ENCODE measurements around the gene SLC2A8.

Gene SLC2A8

DNA sequence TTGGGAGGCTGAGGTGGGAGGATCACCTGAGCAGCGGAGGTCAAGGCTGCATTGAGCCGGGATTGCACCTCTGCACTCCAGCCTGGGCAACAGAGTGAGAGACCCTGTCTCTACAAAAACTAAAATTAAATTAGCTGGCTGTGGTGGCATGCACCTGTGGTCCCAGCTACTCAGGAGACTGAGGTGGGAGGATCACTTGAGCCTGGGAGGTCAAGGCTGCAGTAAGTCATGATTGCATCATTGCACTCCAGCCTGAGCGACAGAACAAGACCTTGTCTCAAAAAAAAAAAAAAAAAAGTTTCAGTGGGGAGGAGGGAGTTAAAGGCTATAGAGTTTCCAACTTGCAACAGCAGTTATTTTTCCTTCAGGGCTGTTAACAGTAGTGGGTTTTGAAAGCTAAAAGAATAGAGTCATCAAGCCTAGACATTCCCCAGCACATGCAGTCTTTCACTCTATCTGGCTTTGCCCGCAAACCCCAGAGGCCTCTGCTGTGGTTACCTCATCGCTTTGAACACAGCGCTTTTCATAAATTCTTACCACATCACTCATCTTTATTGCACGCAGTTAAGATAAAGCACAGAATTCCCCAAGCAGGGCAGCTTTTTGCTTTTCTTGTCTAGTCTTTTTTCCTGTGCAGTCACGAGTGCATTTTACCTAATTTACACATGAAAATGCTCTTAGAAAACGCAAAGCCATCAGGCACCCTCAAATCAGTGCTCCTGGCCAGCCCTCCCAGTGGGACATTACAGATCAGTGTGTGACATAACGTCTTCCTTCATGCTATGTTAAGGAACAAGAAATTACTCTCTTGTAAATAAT lies 8.7 kb upstream of the SLC2A8 start:
- H3K4me3 ChIP-seq = no peak overlapping the region
- intact Hi-C loops (cut with DNase I; ENCODE audit: low total_unique reads) = no loop called here
- TF ChIP-seq, protein P1, sequence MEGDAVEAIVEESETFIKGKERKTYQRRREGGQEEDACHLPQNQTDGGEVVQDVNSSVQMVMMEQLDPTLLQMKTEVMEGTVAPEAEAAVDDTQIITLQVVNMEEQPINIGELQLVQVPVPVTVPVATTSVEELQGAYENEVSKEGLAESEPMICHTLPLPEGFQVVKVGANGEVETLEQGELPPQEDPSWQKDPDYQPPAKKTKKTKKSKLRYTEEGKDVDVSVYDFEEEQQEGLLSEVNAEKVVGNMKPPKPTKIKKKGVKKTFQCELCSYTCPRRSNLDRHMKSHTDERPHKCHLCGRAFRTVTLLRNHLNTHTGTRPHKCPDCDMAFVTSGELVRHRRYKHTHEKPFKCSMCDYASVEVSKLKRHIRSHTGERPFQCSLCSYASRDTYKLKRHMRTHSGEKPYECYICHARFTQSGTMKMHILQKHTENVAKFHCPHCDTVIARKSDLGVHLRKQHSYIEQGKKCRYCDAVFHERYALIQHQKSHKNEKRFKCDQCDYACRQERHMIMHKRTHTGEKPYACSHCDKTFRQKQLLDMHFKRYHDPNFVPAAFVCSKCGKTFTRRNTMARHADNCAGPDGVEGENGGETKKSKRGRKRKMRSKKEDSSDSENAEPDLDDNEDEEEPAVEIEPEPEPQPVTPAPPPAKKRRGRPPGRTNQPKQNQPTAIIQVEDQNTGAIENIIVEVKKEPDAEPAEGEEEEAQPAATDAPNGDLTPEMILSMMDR (IDR thresholded peaks at IDR 0.05) = no peak
- no peaks in the 10 kb centered on the region for H3K4me1 ChIP-seq
- peak overlapping the region in 1 of 2 donors; percentile 8 for H3K27ac ChIP-seq
- peaks cover 42 to 64% (median 45%) of the 10 kb centered on the region in 3 donors for H3K36me3 ChIP-seq
- H3K27me3 ChIP-seq = no peaks in the 10 kb centered on the region
- DNase-seq = peak in 1 of 2 donors; percentile 62
- no peaks in the 10 kb centered on the region for H3K9me3 ChIP-seq

DNA sequence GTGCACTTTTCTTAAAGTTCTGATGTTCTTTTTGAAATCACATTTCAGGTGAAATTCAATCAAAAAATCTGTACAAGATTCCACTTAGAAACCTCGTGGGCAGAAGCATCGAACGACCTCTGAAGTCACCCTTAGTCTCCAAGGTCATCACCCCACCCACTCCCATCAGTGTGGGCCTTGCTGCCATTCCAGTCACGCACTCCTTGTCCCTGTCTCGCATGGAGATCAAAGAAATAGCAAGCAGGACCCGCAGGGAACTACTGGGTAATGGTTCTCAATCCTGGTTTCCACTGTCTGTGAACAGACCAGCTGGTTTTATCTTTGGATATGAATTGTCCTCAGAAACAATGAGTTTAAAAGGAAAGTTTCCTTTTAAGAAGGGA lies 8.1 kb upstream of the SLC2A8 start:
- TF ChIP-seq, protein P1 (IDR thresholded peaks at IDR 0.05) = no peak
- no peak for DNase-seq
- peaks cover 44 to 68% (median 46%) of the 10 kb centered on the region in 3 donors for H3K36me3 ChIP-seq
- no peaks in the 10 kb centered on the region for H3K27me3 ChIP-seq
- no peak overlapping the region for H3K4me3 ChIP-seq
- no peaks in the 10 kb centered on the region for H3K4me1 ChIP-seq
- intact Hi-C loops (cut with DNase I; ENCODE audit: low total_unique reads) = no loop called here
- no peaks in the 10 kb centered on the region for H3K9me3 ChIP-seq
- H3K27ac ChIP-seq = peak overlapping the region in 1 of 2 donors; percentile 8

DNA sequence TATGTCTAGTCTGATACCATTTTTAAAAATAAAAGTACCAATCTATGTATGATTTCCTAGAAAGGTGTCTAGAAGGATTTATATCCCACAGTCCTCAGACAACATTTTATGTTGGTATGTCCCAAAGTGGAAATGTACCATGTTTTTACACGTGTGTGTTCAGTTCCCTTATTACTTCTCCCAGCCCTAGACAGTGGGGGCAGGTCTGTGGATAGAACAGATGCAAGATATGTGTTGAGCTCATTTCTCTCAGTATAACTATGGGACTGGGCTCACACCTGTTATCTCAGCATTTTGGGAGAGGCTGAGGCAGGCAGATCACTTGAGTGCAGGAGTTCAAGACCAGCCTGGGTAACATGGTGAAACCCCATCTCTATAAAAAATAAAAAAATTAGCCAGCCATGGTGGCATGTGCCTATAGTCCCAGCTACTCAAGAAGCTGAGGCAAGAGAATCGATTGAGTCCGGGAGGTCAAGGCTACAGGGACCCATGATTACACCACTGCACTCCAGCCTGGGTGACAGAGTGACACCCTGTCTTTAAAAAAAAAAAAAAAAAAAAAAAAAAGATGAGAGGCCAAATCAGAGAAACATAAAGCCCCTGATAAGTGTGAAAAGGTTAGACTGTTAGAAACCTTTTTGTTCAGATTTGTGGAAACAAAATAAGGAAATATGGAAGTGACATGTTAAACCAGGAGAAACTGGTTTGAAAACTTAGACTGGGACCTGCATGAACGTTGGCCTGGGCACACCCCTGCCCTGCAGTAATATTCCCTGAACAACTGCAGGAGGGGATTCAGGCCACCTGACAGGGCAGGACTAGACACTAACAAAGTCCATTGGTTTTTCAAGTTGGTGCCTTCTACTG lies 7.4 kb upstream of the SLC2A8 start:
- TF ChIP-seq, protein P1 (IDR thresholded peaks at IDR 0.05) = no peak
- H3K36me3 ChIP-seq = peaks cover 44 to 68% (median 46%) of the 10 kb centered on the region in 3 donors
- intact Hi-C loops (cut with DNase I; ENCODE audit: low total_unique reads) = no loop called here
- no peaks in the 10 kb centered on the region for H3K27me3 ChIP-seq
- no peak for DNase-seq
- H3K4me3 ChIP-seq = no peak overlapping the region
- H3K4me1 ChIP-seq = no peaks in the 10 kb centered on the region
- no peaks in the 10 kb centered on the region for H3K9me3 ChIP-seq
- H3K27ac ChIP-seq = no peak overlapping the region

DNA sequence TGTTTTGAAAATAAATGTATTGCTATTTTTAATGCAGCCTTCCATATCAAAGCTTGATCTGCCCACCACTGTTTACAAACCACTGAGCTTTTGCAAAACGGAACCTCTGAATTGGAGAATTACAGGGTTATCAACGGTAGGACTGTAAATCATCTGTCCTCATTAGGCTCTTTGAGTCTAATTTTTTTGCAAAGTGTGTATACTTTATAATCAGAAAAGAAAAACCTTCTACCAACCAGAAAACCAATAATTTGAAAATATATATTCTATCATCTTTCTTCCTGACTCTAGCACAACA lies 6.8 kb upstream of the SLC2A8 start:
- no peak overlapping the region for H3K4me3 ChIP-seq
- H3K27me3 ChIP-seq = no peaks in the 10 kb centered on the region
- DNase-seq = no peak
- no peaks in the 10 kb centered on the region for H3K9me3 ChIP-seq
- peaks cover 44 to 62% (median 46%) of the 10 kb centered on the region in 3 donors for H3K36me3 ChIP-seq
- no peak overlapping the region for H3K27ac ChIP-seq
- TF ChIP-seq, protein P1 (IDR thresholded peaks at IDR 0.05) = no peak
- intact Hi-C loops (cut with DNase I; ENCODE audit: low total_unique reads) = no loop called here
- H3K4me1 ChIP-seq = no peaks in the 10 kb centered on the region

DNA sequence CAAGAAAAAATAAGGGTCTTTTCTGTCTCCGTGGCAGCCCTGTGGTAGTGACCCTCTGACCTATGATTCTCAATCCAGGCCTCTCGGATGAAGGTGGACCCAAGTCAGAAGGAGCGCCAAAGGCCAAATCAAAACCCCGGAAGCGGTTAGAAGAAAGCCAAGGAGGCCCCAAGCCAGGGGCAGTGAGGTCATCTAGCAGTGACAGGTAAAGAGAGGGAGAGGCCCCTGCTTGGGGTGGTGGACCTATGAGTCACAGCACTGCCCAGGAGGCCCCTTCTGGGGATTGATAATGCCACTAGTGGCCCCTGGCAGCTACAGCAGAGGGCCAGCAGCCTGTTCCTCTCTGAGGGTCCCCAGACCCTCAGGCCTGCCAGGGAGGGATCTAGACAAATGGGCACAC lies 6.4 kb upstream of the SLC2A8 start:
- intact Hi-C loops (cut with DNase I; ENCODE audit: low total_unique reads) = no loop called here
- H3K9me3 ChIP-seq = no peaks in the 10 kb centered on the region
- DNase-seq = no peak
- H3K4me1 ChIP-seq = no peaks in the 10 kb centered on the region
- H3K27me3 ChIP-seq = no peaks in the 10 kb centered on the region
- peaks cover 44 to 59% (median 46%) of the 10 kb centered on the region in 3 donors for H3K36me3 ChIP-seq
- H3K27ac ChIP-seq = no peak overlapping the region
- TF ChIP-seq, protein P1 (IDR thresholded peaks at IDR 0.05) = no peak
- no peak overlapping the region for H3K4me3 ChIP-seq

All from tibial artery (tissue), 4 donors.